ENCODE data around the gene SLC8A1. TPM values are rescaled to one million over a fixed set of nuclear protein-coding genes. Genes with fewer than 3 reads are reported as not detected.

Gene SLC8A1
- total RNA-seq, 1 experiment from 2014 or later: 1.7 TPM

DNA sequence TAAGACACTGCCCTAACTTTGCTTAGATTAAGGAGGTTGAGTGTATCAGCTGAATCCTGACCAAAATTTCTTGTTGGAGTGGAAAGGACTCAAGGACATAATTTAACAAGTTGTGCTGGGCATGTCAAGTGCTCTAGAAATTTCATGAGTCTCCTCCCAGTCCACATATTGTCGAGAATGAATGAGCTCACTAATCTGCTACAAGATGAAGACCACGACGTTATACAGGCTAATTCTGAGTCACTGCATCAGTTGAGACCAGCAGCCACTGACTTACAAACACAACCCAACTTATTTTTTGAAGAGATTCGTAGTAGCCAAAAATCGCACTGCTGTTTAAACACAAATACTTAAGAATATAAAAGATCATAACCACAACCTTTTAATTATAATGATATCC lies 28.7 kb upstream of the SLC8A1 start:
- no peak overlapping the region for H4K8ac ChIP-seq (replicated peaks; ENCODE audit: insufficient read length, low read depth, low read length)
- no peaks in the 10 kb centered on the region for H3K27me3 Mint-ChIP-seq (ENCODE audit: low read depth)
- no peak overlapping the region for H3K18ac ChIP-seq (ENCODE audit: insufficient read length, low read depth, low read length)
- H3K27me3 ChIP-seq (ENCODE audit: insufficient read depth, low read length): no peaks in the 10 kb centered on the region
- no peak overlapping the region for H2BK12ac ChIP-seq (ENCODE audit: insufficient read length, low read depth, low read length)
- no peak overlapping the region for H2AFZ ChIP-seq (ENCODE audit: low read length)
- no peak overlapping the region for H3T11ph ChIP-seq (ENCODE audit: low read length)
- H3K14ac ChIP-seq (ENCODE audit: insufficient read depth, low read length): no peak overlapping the region
- H3K36me3 Mint-ChIP-seq (ENCODE audit: insufficient read depth in 1 of 3, low read depth in 3 of 3): peaks cover 0 to 7% (median 0%) of the 10 kb centered on the region in 3 experiments; a peak in 1 of 7 replicates
- no peak overlapping the region for H3K4ac ChIP-seq (ENCODE audit: low read depth, low read length)
- H3K4me2 ChIP-seq (ENCODE audit: insufficient read depth, insufficient read length, low read length): no peak overlapping the region
- no peak overlapping the region for H3K4me3 Mint-ChIP-seq
- H2BK120ac ChIP-seq (ENCODE audit: low read depth, low read length, poor library complexity, severe bottlenecking): no peak overlapping the region
- no peaks in the 10 kb centered on the region for H3K79me1 ChIP-seq (ENCODE audit: insufficient read depth, low read depth, low read length, poor library complexity, severe bottlenecking)
- H4K20me1 ChIP-seq (ENCODE audit: control insufficient read depth, insufficient read depth, insufficient read length): no peaks in the 10 kb centered on the region
- H3K9me3 Mint-ChIP-seq: peaks cover 0 to 3% of the 10 kb centered on the region in 2 experiments; a peak in 2 of 5 replicates
- no peak overlapping the region for H4K91ac ChIP-seq (ENCODE audit: insufficient read length, low read depth, low read length)
- no peak overlapping the region for H3K56ac ChIP-seq (ENCODE audit: insufficient read length, low read depth, low read length)
- H3K79me2 ChIP-seq (ENCODE audit: insufficient read depth, low read length): no peaks in the 10 kb centered on the region
- no peak overlapping the region for H2AK5ac ChIP-seq (ENCODE audit: insufficient read length, low read length)
- no peak overlapping the region for H3K27ac ChIP-seq (ENCODE audit: insufficient read length, low read depth, low read length)
- peaks cover 0 to 2% of the 10 kb centered on the region in 2 experiments; a peak in 2 of 4 replicates for H3K4me1 Mint-ChIP-seq
- H3K4me1 ChIP-seq (ENCODE audit: insufficient read depth, low read length): no peaks in the 10 kb centered on the region
- no peaks in the 10 kb centered on the region for H3K9me3 ChIP-seq (ENCODE audit: control insufficient read depth, low read depth, low read length)
- H3K27ac Mint-ChIP-seq: no peak overlapping the region
- no peak overlapping the region for H3K9ac ChIP-seq (ENCODE audit: extremely low read depth, insufficient read length, low read length)
- H2BK15ac ChIP-seq (ENCODE audit: low read depth, low read length): no peak overlapping the region
- no peaks in the 10 kb centered on the region for H3K23me2 ChIP-seq (ENCODE audit: insufficient read length, low read depth, low read length, poor library complexity, severe bottlenecking)
- WGBS (ENCODE audit: extremely low coverage, insufficient read length, low lambda C conversion rate): no CpG with 5 or more reads among the region's 5 CpGs
- H3K23ac ChIP-seq (ENCODE audit: insufficient read length, low read depth, low read length): no peak overlapping the region
- DNase-seq: no peak
- no peak overlapping the region for H2BK5ac ChIP-seq (ENCODE audit: insufficient read length, low read length)
- H2BK20ac ChIP-seq (ENCODE audit: low read depth, low read length, poor library complexity, severe bottlenecking): no peak overlapping the region
- TF ChIP-seq, protein P1, sequence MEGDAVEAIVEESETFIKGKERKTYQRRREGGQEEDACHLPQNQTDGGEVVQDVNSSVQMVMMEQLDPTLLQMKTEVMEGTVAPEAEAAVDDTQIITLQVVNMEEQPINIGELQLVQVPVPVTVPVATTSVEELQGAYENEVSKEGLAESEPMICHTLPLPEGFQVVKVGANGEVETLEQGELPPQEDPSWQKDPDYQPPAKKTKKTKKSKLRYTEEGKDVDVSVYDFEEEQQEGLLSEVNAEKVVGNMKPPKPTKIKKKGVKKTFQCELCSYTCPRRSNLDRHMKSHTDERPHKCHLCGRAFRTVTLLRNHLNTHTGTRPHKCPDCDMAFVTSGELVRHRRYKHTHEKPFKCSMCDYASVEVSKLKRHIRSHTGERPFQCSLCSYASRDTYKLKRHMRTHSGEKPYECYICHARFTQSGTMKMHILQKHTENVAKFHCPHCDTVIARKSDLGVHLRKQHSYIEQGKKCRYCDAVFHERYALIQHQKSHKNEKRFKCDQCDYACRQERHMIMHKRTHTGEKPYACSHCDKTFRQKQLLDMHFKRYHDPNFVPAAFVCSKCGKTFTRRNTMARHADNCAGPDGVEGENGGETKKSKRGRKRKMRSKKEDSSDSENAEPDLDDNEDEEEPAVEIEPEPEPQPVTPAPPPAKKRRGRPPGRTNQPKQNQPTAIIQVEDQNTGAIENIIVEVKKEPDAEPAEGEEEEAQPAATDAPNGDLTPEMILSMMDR (conservative IDR thresholded peaks at IDR 0.05): no peak
- H4K5ac ChIP-seq (ENCODE audit: insufficient read length, low read depth, low read length): no peak overlapping the region

Measured in H9 (cell line).